HCT116 (cell line): Measurements from ENCODE around the gene MAPRE3. TPM values are rescaled to one million over a fixed set of nuclear protein-coding genes. Genes with fewer than 3 reads are reported as not detected.

Experiments
- ATAC-seq: fragments of 200-7000 bp; cut with Tn5 transposase; 2 replicates; pipeline ENCODE4 v1.9.1; 2020; ENCODE audit warnings: mild to moderate bottlenecking, moderate library complexity
- BruUV-seq: library from RNA; stranded (reverse); fragments of 400-500 nt; replicated peaks from 2 replicates; lab custom pipeline; 2021; lab: Mats Ljungman, UMichigan
- CTCF ChIA-PET: fragments of 300-600 bp; sonication (Branson Sonifier 250); formaldehyde crosslinking; loops from one replicate; lab custom pipeline; 2021; ENCODE audit warnings: antibody characterized with exemption; lab: Charles Lee
- POLR2A ChIA-PET: fragments of 300-600, 350-600 bp; sonication (Branson Sonifier 250); formaldehyde crosslinking; loops from one replicate; lab custom pipeline; 2021; ENCODE audit warnings: antibody characterized with exemption; lab: Charles Lee
- RAD21 ChIA-PET, 2 experiments: fragments of 300-600 bp; sonication (Branson Sonifier 250); formaldehyde crosslinking; loops; one replicate each; lab custom pipeline; 2023; ENCODE audit warnings: low total read pairs in 2 of 2; ENCODE audit not compliant: uncharacterized antibody in 2 of 2, unreplicated experiment in 2 of 2, low non-redundant PET in 1 of 2; lab: Charles Lee
- DNase-seq: peaks from one replicate; pipeline ENCODE4 v3.0.0-alpha.2; 2010; ENCODE audit warnings: low read depth, low spot score
- H2AFZ ChIP-seq: fragments of 200-600 bp; shearing (Covaris generic), sonication (generic); 2 replicates; pipeline ENCODE4 v1.6.1; 2017; ENCODE audit warnings: low read depth, mixed run types, mixed read lengths, antibody characterized with exemption, low read length; ENCODE audit not compliant: poor library complexity, severe bottlenecking
- H3K27ac ChIP-seq: 2 replicates; pipeline ENCODE4 v1.5.1; 2012; ENCODE audit warnings: low read depth, low read length
- H3K27me3 ChIP-seq: fragments of 200-600 bp; sonication (generic); 2 replicates; pipeline ENCODE4 v1.6.1; 2016; ENCODE audit warnings: mixed run types, low read length, mixed read lengths; ENCODE audit not compliant: insufficient read depth
- H3K36me3 ChIP-seq, 2 experiments: fragments of 200-500 bp in 1 of 2; fragments of 200-600 bp in 1 of 2; sonication (Bioruptor generic) in 1 of 2; sonication (generic) in 1 of 2; 2 replicates each; pipeline versions ENCODE4 v1.5.1 to v1.6.1; 2014 to 2016; ENCODE audit warnings: low read length in 2 of 2, inconsistent platforms in 1 of 2, mixed read lengths in 1 of 2, mixed run types in 1 of 2; ENCODE audit not compliant: insufficient read depth in 2 of 2, control insufficient read depth in 1 of 2
- H3K4me1 ChIP-seq, 2 experiments: fragments of 200-600 bp in 1 of 2; sonication (generic) in 1 of 2; 2 replicates each; pipeline versions ENCODE4 v1.5.1 to v1.6.1; 2012 to 2017; ENCODE audit warnings: low read length in 2 of 2, inconsistent platforms in 1 of 2, mild to moderate bottlenecking in 1 of 2, mixed read lengths in 1 of 2, mixed run types in 1 of 2, moderate library complexity in 1 of 2; ENCODE audit not compliant: insufficient read depth in 2 of 2, control insufficient read depth in 1 of 2
- H3K4me2 ChIP-seq: fragments of 200-600 bp; sonication (generic); 2 replicates; pipeline ENCODE4 v1.6.1; 2017; ENCODE audit warnings: mixed run types, low read length, mixed read lengths
- H3K4me3 ChIP-seq, 2 experiments: fragments of 200-600 bp in 1 of 2; sonication (generic) in 1 of 2; replicated peaks in 1 of 2; 2 replicates each; pipeline ENCODE4 v1.5.1; 2011 to 2016; ENCODE audit warnings: low read length in 2 of 2, control low read depth in 1 of 2, low read depth in 1 of 2, mild to moderate bottlenecking in 1 of 2, mixed read lengths in 1 of 2, mixed run types in 1 of 2
- H3K79me2 ChIP-seq: fragments of 200-600 bp; sonication (generic); 2 replicates; pipeline ENCODE4 v1.6.1; 2017; ENCODE audit warnings: mild to moderate bottlenecking, mixed run types, low read length, moderate library complexity, mixed read lengths; ENCODE audit not compliant: insufficient read depth
- H3K9ac ChIP-seq: fragments of 200-600 bp; sonication (generic); 2 replicates; pipeline ENCODE4 v1.6.1; 2016; ENCODE audit warnings: low read length, mixed read lengths
- H3K9me2 ChIP-seq: fragments of 200-600 bp; sonication (generic), shearing (Covaris generic); 2 replicates; pipeline ENCODE4 v1.6.1; 2017; ENCODE audit warnings: mixed run types, mild to moderate bottlenecking, moderate library complexity; ENCODE audit not compliant: insufficient read depth
- H3K9me3 ChIP-seq, 2 experiments: fragments of 200-500 bp in 1 of 2; fragments of 200-600 bp in 1 of 2; sonication (Bioruptor generic) in 1 of 2; sonication (generic) in 1 of 2; 2 replicates each; pipeline ENCODE4 v1.6.1; 2014 to 2017; ENCODE audit warnings: low read length in 2 of 2, mixed read lengths in 2 of 2, inconsistent platforms in 1 of 2, low read depth in 1 of 2, mild to moderate bottlenecking in 1 of 2, mixed run types in 1 of 2, moderate library complexity in 1 of 2; ENCODE audit not compliant: control insufficient read depth in 1 of 2, insufficient read depth in 1 of 2
- H4K20me1 ChIP-seq: fragments of 200-600 bp; sonication (generic), shearing (Covaris generic); 2 replicates; pipeline ENCODE4 v1.6.1; 2017; ENCODE audit warnings: mixed run types, mild to moderate bottlenecking, moderate library complexity; ENCODE audit not compliant: insufficient read depth
- ATF3 ChIP-seq: IDR thresholded peaks from 2 replicates; pipeline ENCODE4 v1.6.1; 2012
- CTCF ChIP-seq, 3 experiments: fragments of 200-600 bp in 1 of 3; sonication (generic) in 1 of 3; IDR thresholded peaks in 2 of 3; conservative IDR thresholded peaks in 1 of 3; 2 replicates each; pipeline ENCODE4 v1.5.1; 2012 to 2017; ENCODE audit warnings: low read depth in 2 of 3, low read length in 2 of 3, antibody characterized with exemption in 1 of 3, borderline replicate concordance in 1 of 3, control low read depth in 1 of 3, mild to moderate bottlenecking in 1 of 3, mixed read lengths in 1 of 3, mixed run types in 1 of 3, moderate library complexity in 1 of 3; ENCODE audit not compliant: insufficient read depth in 1 of 3
- EGR1 ChIP-seq: IDR thresholded peaks from 2 replicates; pipeline ENCODE4 v1.6.1; 2012; ENCODE audit warnings: low read depth
- EZH2 ChIP-seq: fragments of 200-600 bp; sonication (generic); IDR thresholded peaks from 2 replicates; pipeline ENCODE4 v1.6.1; 2017; ENCODE audit warnings: antibody characterized with exemption, mixed run types
- EZH2phosphoT487 ChIP-seq: fragments of 200-600 bp; IDR thresholded peaks from 2 replicates; pipeline ENCODE4 v1.6.1; 2018; ENCODE audit warnings: antibody characterized with exemption, borderline replicate concordance
- FOSL1 ChIP-seq: IDR thresholded peaks from 2 replicates; pipeline ENCODE4 v1.6.1; 2012; ENCODE audit warnings: low read depth
- POLR2AphosphoS5 ChIP-seq: IDR thresholded peaks from 2 replicates; pipeline ENCODE4 v1.6.1; 2011; ENCODE audit warnings: mild to moderate bottlenecking, low read depth, low read length, moderate library complexity
- SIN3A ChIP-seq: IDR thresholded peaks from 2 replicates; pipeline ENCODE4 v1.6.1; 2012; ENCODE audit warnings: low read depth
- SRF ChIP-seq: IDR thresholded peaks from 2 replicates; pipeline ENCODE4 v1.6.1; 2012; ENCODE audit warnings: low read depth
- YY1 ChIP-seq: IDR thresholded peaks from 2 replicates; pipeline ENCODE4 v1.6.1; 2011; ENCODE audit warnings: low read length, low read depth, moderate library complexity, mild to moderate bottlenecking; ENCODE audit not compliant: insufficient replicate concordance; ENCODE audit errors: extremely low read depth
- ZBTB33 ChIP-seq: IDR thresholded peaks from 2 replicates; pipeline ENCODE4 v1.6.1; 2011; ENCODE audit warnings: mild to moderate bottlenecking, low read length, moderate library complexity; ENCODE audit not compliant: insufficient replicate concordance; ENCODE audit errors: extremely low read depth
- ZFX ChIP-seq: fragments of 450-650 bp; IDR thresholded peaks from 2 replicates; pipeline ENCODE4 v1.6.1; 2017
- intact Hi-C: fragments of 100-400 bp; cut with micrococcal nuclease; formaldehyde crosslinking; loops from 2 replicates; pipeline ENCODE4 v1.10.0; 2022
- total RNA-seq: library from RNA; stranded (reverse); gene quantifications from one replicate; pipeline ENCODE4 v1.2.1, GENCODE V29; 2021; ENCODE audit not compliant: unreplicated experiment

MAPRE3 gene
- total RNA-seq, 1 experiment from 2014 or later = 12.1 TPM

DNA sequence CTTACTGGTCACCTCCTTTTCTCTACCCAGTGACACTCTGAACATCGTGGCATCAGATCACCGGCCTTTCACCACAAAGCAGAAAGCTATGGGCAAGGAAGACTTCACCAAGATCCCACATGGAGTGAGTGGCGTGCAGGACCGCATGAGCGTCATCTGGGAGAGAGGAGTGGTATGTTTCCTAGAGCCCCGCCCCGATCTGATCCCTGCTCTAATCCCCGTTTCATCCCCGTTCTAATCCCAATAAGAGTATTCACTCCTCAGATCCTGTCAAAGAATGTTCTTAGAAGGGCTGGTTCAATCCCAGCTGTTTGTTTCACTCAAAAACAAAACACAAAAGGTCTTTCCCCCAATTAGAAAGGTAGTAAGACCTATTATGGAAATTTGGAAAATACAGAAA lies 30.4 kb upstream of the MAPRE3 start:
- intact Hi-C loops = loop anchor here (5.0 kb wide), 1 partner anchor 333 kb away; no protein-coding TSS in a partner anchor
- Histone ChIP-seq H3K79me2 (no peaks in the 10 kb centered on the region), H4K20me1 (no peaks in the 10 kb centered on the region), H3K36me3 (no peaks in the 10 kb centered on the region), H3K27me3 (no peaks in the 10 kb centered on the region), H3K4me1 (peaks cover 0 to 9% of the 10 kb centered on the region in 2 experiments; a peak in 1 of 4 replicates), H3K9me3 (no peaks in the 10 kb centered on the region), H3K9ac (no peak overlapping the region), H3K4me3 (no peak overlapping the region), H3K4me2 (no peak overlapping the region), H3K9me2 (no peaks in the 10 kb centered on the region), H3K27ac (no peak overlapping the region), H2AFZ (no peak overlapping the region)
- ATAC-seq (no peak), DNase-seq (no peak)
- no peak for TF ChIP-seq ZFX
- no peak for TF ChIP-seq FOSL1
- TF ChIP-seq YY1 = no peak
- no peak for TF ChIP-seq EZH2phosphoT487
- TF ChIP-seq EGR1 = no peak
- no peak for TF ChIP-seq POLR2AphosphoS5
- no peak for TF ChIP-seq CTCF (IDR thresholded peaks at IDR 0.05 in 2 of 3, conservative IDR thresholded peaks at IDR 0.05 in 1 of 3; ENCODE audit: borderline replicate concordance in 1 of 3, insufficient read depth in 1 of 3, low read depth in 2 of 3, low read length in 2 of 3)
- TF ChIP-seq SRF = no peak
- no peak for TF ChIP-seq SIN3A
- TF ChIP-seq ATF3 = no peak
- TF ChIP-seq EZH2 = no peak
- TF ChIP-seq ZBTB33 = no peak
- POLR2A ChIA-PET = no interaction called here
- CTCF ChIA-PET = interaction anchor here (1.1 to 5.6 kb wide), 3 partner anchors 17 to 93 kb away, joined by 3 to 93 read pairs (median 4); partner anchors contain the start of gene DPYSL5
- no TSS peak for BruUV-seq
- RAD21 ChIA-PET = interaction anchor here in 1 of 2 experiments (0.6 to 1.7 kb wide), 2 partner anchors 68 to 94 kb away, joined by 4 to 5 read pairs; no protein-coding TSS in a partner anchor
